22Rv1 (cell line): ENCODE results near the gene DCP1A.

Experiments used
- ZFX ChIP-seq: fragments of 450-650 bp; IDR thresholded peaks from 2 replicates; pipeline ENCODE4 v1.6.1; 2017; ENCODE audit warnings: antibody characterized with exemption, borderline replicate concordance
- TF ChIP-seq, protein P1 (sequence below): fragments of 450-650 bp; IDR thresholded peaks from 2 replicates; pipeline ENCODE4 v1.5.1; 2017; ENCODE audit warnings: mild to moderate bottlenecking

DNA sequence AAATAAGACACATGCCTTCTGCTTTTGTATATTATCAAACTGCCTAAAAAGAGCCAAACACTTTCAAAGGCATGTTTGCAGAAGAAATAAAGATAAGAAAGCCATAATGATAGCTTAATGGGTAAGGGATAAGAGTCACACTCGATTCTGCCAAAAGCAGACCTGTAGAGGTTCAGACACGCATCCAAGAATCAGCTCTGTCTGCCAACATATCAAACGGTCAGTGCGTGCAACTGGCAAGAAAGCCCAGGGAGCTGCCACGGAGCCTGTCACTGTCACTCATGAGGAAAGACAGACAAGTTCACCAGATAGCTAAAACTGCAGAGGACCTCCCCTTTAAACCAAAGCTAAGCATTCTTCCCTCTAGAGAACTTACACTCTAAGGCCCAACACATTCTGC lies 23.2 kb downstream of the DCP1A start:
- TF ChIP-seq, protein P1, sequence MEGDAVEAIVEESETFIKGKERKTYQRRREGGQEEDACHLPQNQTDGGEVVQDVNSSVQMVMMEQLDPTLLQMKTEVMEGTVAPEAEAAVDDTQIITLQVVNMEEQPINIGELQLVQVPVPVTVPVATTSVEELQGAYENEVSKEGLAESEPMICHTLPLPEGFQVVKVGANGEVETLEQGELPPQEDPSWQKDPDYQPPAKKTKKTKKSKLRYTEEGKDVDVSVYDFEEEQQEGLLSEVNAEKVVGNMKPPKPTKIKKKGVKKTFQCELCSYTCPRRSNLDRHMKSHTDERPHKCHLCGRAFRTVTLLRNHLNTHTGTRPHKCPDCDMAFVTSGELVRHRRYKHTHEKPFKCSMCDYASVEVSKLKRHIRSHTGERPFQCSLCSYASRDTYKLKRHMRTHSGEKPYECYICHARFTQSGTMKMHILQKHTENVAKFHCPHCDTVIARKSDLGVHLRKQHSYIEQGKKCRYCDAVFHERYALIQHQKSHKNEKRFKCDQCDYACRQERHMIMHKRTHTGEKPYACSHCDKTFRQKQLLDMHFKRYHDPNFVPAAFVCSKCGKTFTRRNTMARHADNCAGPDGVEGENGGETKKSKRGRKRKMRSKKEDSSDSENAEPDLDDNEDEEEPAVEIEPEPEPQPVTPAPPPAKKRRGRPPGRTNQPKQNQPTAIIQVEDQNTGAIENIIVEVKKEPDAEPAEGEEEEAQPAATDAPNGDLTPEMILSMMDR, result no peak
- no peak for TF ChIP-seq ZFX
